Spleen (tissue), 7 donors: Measurements from ENCODE around the gene TAB3.

ENCODE experiments used
- CTCF ChIP-seq, 11 experiments: fragments of 200-600 bp in 7 of 11; fragments of 450-650 bp in 4 of 11; sonication (generic) in 4 of 11; IDR thresholded peaks in 8 of 11; conservative IDR thresholded peaks in 3 of 11; 1 replicate in 7 of 11; 2 replicates in 4 of 11; pipeline versions ENCODE4 v1.4.0 to v1.8.0; 2016 to 2021; ENCODE audit warnings: antibody characterized with exemption in 11 of 11, inconsistent platforms in 4 of 11, mild to moderate bottlenecking in 1 of 11
- POLR2A ChIP-seq, 3 donors: fragments of 450-650 bp; IDR thresholded peaks; one replicate each; pipeline ENCODE4 v1.5.1; 2017; ENCODE audit warnings: antibody characterized with exemption in 3 of 3, mild to moderate bottlenecking in 1 of 3
- POLR2AphosphoS5 ChIP-seq, 3 donors: sonication (generic); formaldehyde crosslinking; IDR thresholded peaks; one replicate each; pipeline ENCODE4 v1.5.1; 2017; ENCODE audit warnings: antibody characterized with exemption in 3 of 3
- donor health status: DM: no; HTN: no; CAD: no; lungs with moderate emphysema.
- donor health status: DM: no; HTN: no; CAD: no.
- donor health status: DM: no; HTN: no; CAD: no.

DNA sequence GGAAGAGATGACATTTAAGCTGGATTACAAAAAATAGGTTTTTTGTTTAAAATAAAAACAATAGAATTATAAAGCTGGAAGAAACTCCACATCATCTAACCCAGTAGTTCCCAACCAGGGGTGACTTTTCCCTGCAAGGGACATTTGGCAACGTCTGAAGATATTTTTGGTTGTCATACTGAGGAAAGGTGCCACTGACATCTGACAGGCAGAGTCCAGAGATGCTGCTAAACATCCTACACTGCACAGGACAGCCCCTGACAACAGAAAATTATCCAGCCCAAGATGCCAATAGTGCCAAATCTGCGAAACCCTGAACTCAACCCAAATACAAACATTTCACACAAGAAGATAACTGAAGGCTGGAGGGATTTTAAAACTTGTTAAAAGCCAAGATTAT is 18.5 kb downstream of the TAB3 start:
- no peak for TF ChIP-seq CTCF (IDR thresholded peaks at IDR 0.05 in 8 of 11, conservative IDR thresholded peaks at IDR 0.05 in 3 of 11)
- no peak for TF ChIP-seq POLR2A (IDR thresholded peaks at IDR 0.05)
- no peak for TF ChIP-seq POLR2AphosphoS5 (IDR thresholded peaks at IDR 0.05)
